Left lung (tissue), 14 donors: Measurements from ENCODE around the gene SHC3. TPM values are rescaled to one million over a fixed set of nuclear protein-coding genes. Genes with fewer than 3 reads are reported as not detected.
A peak's percentile ranks its signal among the peaks of the same experiment; 100 is the strongest.

Experiments used
- ATAC-seq: fragments of 200-7000 bp; cut with Tn5 transposase; one replicate; pipeline ENCODE4 v1.9.1; 2020; ENCODE audit warnings: moderate library complexity
- DNase-seq, 4 donors: peaks; one replicate each; pipeline ENCODE4 v3.0.0-alpha.2; 2013 to 2020
- H3K27ac ChIP-seq, 2 donors: fragments of 200-600 bp; sonication (generic) in 1 of 2; one replicate each; pipeline versions ENCODE4 v1.5.0 to v1.8.0; 2020 to 2021
- H3K27me3 ChIP-seq, 2 donors: fragments of 200-600 bp; sonication (generic) in 1 of 2; one replicate each; pipeline versions ENCODE4 v1.5.0 to v1.8.0; 2020 to 2021
- H3K36me3 ChIP-seq, 2 donors: fragments of 200-600 bp; sonication (generic) in 1 of 2; one replicate each; pipeline versions ENCODE4 v1.5.0 to v1.8.0; 2020 to 2021
- H3K4me1 ChIP-seq, 2 donors: fragments of 200-600 bp; one replicate each; pipeline ENCODE4 v1.8.0; 2021
- H3K4me3 ChIP-seq, 2 donors: fragments of 200-600 bp; sonication (generic) in 1 of 2; one replicate each; pipeline versions ENCODE4 v1.5.0 to v1.8.0; 2020 to 2021; ENCODE audit warnings: mild to moderate bottlenecking in 1 of 2
- H3K9me3 ChIP-seq, 2 donors: fragments of 200-600 bp; sonication (generic) in 1 of 2; one replicate each; pipeline versions ENCODE4 v1.5.0 to v1.8.0; 2020 to 2021
- intact Hi-C, 2 donors: fragments of 100-400 bp; cut with DNase I; formaldehyde crosslinking; loops; one replicate each; pipeline versions ENCODE4 v1.11.2 to v1.14.2; 2022
- long read RNA-seq, 12 donors: library from polyadenylated mRNA in 2 of 12; unstranded in 2 of 12; transcript quantifications; one replicate each; pipeline ENCODE4 v2.0.0 and lab custom pipeline, GENCODE V29; 2019 to 2026
- polyA plus RNA-seq, 6 donors: library from polyadenylated mRNA; unstranded; fragments of 120-200 nt; gene quantifications; one replicate each; pipeline ENCODE4 v1.2.1, GENCODE V29; 2013; ENCODE audit not compliant: insufficient read length in 6 of 6
- total RNA-seq, 2 donors: library from RNA; stranded (reverse); fragmentation: NEBNext Ultra II Directional; extraction: Animal tissue kit (Norgen Biotek cat#: 25700); gene quantifications; one replicate each; pipeline ENCODE4 v1.2.1, GENCODE V29; 2021
- TF ChIP-seq, protein P1 (sequence below), 2 donors: fragments of 200-600 bp; sonication (generic) in 1 of 2; IDR thresholded peaks; one replicate each; pipeline versions ENCODE4 v1.5.0 to v1.8.0; 2021; ENCODE audit warnings: antibody characterized with exemption in 2 of 2
- donor health status: DM: no; HTN: yes; CAD: no.
- donor health status: DM: no; HTN: no; CAD: no.

The SHC3 gene, protein sequence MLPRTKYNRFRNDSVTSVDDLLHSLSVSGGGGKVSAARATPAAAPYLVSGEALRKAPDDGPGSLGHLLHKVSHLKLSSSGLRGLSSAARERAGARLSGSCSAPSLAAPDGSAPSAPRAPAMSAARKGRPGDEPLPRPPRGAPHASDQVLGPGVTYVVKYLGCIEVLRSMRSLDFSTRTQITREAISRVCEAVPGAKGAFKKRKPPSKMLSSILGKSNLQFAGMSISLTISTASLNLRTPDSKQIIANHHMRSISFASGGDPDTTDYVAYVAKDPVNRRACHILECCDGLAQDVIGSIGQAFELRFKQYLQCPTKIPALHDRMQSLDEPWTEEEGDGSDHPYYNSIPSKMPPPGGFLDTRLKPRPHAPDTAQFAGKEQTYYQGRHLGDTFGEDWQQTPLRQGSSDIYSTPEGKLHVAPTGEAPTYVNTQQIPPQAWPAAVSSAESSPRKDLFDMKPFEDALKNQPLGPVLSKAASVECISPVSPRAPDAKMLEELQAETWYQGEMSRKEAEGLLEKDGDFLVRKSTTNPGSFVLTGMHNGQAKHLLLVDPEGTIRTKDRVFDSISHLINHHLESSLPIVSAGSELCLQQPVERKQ
- 10 to 100 TPM; 12.7 to 19.2 TPM for total RNA-seq
- 10 to 100 TPM; 10.4 to 17.5 (median 15.6) TPM for polyA plus RNA-seq
- long read RNA-seq, donor 1, full-length matches to known transcripts = 3 of 9 reads
- long read RNA-seq, donor 1, partial matches to known transcripts = 6 of 9 reads
- long read RNA-seq, donor 1, other reads (novel, unspliced or antisense) = 0 of 9 reads
- long read RNA-seq, donor 2, full-length matches to known transcripts = 1 of 1 reads
- long read RNA-seq, donor 2, partial matches to known transcripts = 0 of 1 reads
- long read RNA-seq, donor 2, other reads (novel, unspliced or antisense) = 0 of 1 reads
- long read RNA-seq, donor 3 = 0 reads
- long read RNA-seq, donor 4, partial matches to known transcripts = 1 of 5 reads
- long read RNA-seq, donor 4, other reads (novel, unspliced or antisense) = 4 of 5 reads
- long read RNA-seq, donor 5, full-length matches to known transcripts = 4 of 16 reads
- long read RNA-seq, donor 5, partial matches to known transcripts = 12 of 16 reads
- long read RNA-seq, donor 5, other reads (novel, unspliced or antisense) = 0 of 16 reads
- long read RNA-seq, donor 6 = 0 reads
- long read RNA-seq, donor 7, full-length matches to known transcripts = 2 of 2 reads
- long read RNA-seq, donor 7, partial matches to known transcripts = 0 of 2 reads
- long read RNA-seq, donor 7, other reads (novel, unspliced or antisense) = 0 of 2 reads
- long read RNA-seq, donor 8, full-length matches to known transcripts = 2 of 2 reads
- long read RNA-seq, donor 8, partial matches to known transcripts = 0 of 2 reads
- long read RNA-seq, donor 8, other reads (novel, unspliced or antisense) = 0 of 2 reads
- long read RNA-seq, donor 9 = 0 reads
- long read RNA-seq, donor 10, full-length matches to known transcripts = 1 of 3 reads
- long read RNA-seq, donor 10, partial matches to known transcripts = 1 of 3 reads
- long read RNA-seq, donor 10, other reads (novel, unspliced or antisense) = 1 of 3 reads
- long read RNA-seq, donor 11, full-length matches to known transcripts = 4 of 4 reads
- long read RNA-seq, donor 11, partial matches to known transcripts = 0 of 4 reads
- long read RNA-seq, donor 11, other reads (novel, unspliced or antisense) = 0 of 4 reads
- long read RNA-seq, donor 12, full-length matches to known transcripts = 3 of 3 reads
- long read RNA-seq, donor 12, partial matches to known transcripts = 0 of 3 reads
- long read RNA-seq, donor 12, other reads (novel, unspliced or antisense) = 0 of 3 reads

DNA sequence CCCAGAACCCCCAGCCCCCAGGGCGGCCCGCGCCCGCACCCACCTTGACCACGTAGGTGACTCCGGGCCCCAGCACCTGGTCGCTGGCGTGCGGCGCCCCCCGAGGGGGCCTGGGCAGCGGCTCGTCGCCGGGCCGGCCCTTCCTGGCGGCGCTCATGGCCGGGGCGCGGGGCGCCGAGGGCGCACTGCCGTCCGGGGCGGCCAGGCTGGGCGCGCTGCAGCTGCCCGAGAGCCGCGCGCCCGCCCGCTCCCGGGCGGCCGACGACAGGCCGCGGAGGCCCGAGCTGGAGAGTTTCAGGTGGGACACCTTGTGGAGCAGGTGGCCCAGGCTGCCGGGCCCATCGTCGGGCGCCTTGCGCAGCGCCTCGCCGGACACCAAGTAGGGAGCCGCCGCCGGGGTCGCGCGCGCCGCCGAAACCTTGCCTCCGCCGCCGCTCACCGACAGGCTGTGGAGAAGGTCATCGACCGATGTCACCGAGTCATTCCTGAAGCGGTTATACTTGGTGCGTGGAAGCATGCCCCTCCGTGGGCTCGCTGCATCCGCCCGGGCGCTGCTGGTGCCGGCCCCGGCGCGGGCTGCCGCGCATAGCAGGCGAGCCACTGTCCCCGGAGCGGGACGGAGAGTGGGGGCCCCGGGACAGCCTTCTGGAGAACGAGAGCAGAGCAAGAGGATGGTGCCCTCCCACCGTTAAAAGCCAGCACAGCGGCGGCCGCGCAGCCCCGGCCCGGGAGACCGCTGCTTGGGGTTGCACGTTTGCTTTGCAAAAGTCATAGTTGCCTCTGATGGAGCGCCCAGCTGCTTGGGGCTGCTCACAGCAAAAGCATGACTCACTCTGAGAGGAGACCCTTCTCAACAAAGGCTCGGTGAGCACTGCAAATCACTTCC is at the start of gene SHC3:
SHC3 (minus strand) TSS at position 875 of the 886 bp plus-strand sequence; CDS start at position 517, 358 bp downstream.
- Histone ChIP-seq H3K27ac (peak within 1 kb of the TSS; percentile 79 to 93), H3K4me3 (peak within 1 kb of the TSS; percentile 41 to 49), H3K36me3 (no peaks in the 10 kb centered on the region), H3K27me3 (peaks cover 11 to 74% of the 10 kb centered on the region in 2 donors), H3K4me1 (peaks cover 11 to 20% of the 10 kb centered on the region in 2 donors), H3K9me3 (no peaks in the 10 kb centered on the region)
- DNase-seq (peak in 3 of 4 donors; percentile 31 to 81 (median 49)), ATAC-seq (peak; percentile 27)
- TF ChIP-seq, protein P1, sequence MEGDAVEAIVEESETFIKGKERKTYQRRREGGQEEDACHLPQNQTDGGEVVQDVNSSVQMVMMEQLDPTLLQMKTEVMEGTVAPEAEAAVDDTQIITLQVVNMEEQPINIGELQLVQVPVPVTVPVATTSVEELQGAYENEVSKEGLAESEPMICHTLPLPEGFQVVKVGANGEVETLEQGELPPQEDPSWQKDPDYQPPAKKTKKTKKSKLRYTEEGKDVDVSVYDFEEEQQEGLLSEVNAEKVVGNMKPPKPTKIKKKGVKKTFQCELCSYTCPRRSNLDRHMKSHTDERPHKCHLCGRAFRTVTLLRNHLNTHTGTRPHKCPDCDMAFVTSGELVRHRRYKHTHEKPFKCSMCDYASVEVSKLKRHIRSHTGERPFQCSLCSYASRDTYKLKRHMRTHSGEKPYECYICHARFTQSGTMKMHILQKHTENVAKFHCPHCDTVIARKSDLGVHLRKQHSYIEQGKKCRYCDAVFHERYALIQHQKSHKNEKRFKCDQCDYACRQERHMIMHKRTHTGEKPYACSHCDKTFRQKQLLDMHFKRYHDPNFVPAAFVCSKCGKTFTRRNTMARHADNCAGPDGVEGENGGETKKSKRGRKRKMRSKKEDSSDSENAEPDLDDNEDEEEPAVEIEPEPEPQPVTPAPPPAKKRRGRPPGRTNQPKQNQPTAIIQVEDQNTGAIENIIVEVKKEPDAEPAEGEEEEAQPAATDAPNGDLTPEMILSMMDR (IDR thresholded peaks at IDR 0.05) = no peak
- intact Hi-C loops = no loop called here

DNA sequence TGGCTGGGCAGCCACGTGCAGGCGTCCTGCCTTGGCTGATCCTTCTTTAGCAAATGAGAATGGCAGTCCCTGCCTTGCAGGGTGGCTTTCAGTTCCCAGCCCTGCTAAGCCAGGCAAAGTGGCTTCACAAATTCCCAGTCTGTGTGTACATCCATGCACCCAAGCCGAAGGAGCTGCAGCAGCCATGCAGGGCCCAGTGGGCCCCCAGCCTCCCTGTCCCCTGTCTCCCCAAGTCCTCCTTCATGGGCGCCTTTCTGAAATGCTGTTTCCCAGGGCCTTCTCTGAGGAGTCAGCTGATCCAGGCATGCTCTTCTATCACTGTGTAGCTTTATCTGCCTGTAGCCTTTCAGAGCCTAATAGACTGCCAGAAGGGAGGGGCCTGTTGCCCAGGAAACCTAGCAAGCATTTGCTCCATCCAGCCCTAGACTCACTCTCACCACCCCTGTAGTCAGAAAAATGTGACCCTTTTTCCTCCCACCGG is 47.4 kb upstream of the SHC3 start:
- Histone ChIP-seq H3K27ac (no peak overlapping the region), H3K36me3 (no peaks in the 10 kb centered on the region), H3K27me3 (no peaks in the 10 kb centered on the region), H3K4me1 (no peaks in the 10 kb centered on the region), H3K4me3 (no peak overlapping the region), H3K9me3 (no peaks in the 10 kb centered on the region)
- DNase-seq (peak in 1 of 4 donors; percentile 68), ATAC-seq (peak; percentile 88)
- intact Hi-C loops = no loop called here
- TF ChIP-seq, protein P1 (IDR thresholded peaks at IDR 0.05) = no peak

DNA sequence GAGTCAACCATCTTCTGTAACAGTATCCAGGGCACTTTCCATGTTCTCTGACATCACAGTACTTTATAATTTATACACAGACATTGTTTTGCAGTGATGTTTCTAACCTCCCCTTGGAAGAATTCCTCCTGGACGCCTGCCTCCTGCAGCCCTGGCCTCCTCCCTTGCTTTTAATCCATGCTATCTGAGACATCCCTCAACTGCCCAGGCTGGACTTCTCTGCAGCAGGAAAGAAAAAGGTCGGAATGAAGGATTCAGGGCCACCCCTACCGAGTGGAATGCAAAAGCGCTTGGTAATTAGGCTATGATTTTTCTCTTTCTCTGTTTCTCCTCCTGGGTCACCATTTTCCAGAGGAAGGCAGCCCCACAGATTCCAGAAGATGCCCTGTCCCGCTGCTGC is 47.0 kb upstream of the SHC3 start:
- ATAC-seq (peak; percentile 69), DNase-seq (no peak)
- no peaks in the 10 kb centered on the region for H3K9me3 ChIP-seq
- H3K27ac ChIP-seq = no peak overlapping the region
- no peaks in the 10 kb centered on the region for H3K27me3 ChIP-seq
- TF ChIP-seq, protein P1 (IDR thresholded peaks at IDR 0.05) = no peak
- intact Hi-C loops = no loop called here
- no peaks in the 10 kb centered on the region for H3K36me3 ChIP-seq
- H3K4me3 ChIP-seq = no peak overlapping the region
- H3K4me1 ChIP-seq = no peaks in the 10 kb centered on the region

DNA sequence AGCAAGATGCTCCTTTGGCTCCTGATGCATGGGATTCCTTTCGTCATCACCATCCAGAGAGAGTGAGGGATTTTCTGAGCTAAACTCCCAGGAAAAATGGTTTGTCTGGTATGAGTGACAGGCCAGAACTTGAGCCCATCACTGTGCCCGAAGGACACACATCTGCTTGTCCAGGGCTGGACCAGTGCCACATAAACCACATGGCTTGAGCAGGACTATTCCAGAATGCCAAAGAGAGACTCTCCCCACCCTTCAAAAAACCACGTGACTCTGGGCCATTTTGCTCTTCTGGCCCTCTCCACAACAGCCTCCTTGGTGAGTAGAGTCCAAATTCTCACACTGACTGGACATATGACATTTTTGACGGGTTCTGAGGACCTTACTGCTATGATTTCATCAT is 46.4 kb upstream of the SHC3 start:
- no peak for ATAC-seq
- Histone ChIP-seq H3K9me3 (no peaks in the 10 kb centered on the region), H3K4me1 (no peaks in the 10 kb centered on the region), H3K27ac (no peak overlapping the region), H3K27me3 (no peaks in the 10 kb centered on the region), H3K36me3 (no peaks in the 10 kb centered on the region), H3K4me3 (no peak overlapping the region)
- intact Hi-C loops = no loop called here
- TF ChIP-seq, protein P1 (IDR thresholded peaks at IDR 0.05) = no peak
- DNase-seq = no peak
